Stomach smooth muscle (tissue), 2 donors: ENCODE results near the gene ANKFY1.
"Not testable (repeated sequence)": the region's sequence is repeated elsewhere in the genome, so short reads cannot be mapped to it uniquely, and the experiment has no call there.

Source experiments
- H3K27ac ChIP-seq: one replicate; pipeline ENCODE4 v1.7.0; 2013; ENCODE audit warnings: mild to moderate bottlenecking, low read length, inconsistent platforms
- H3K27me3 ChIP-seq, 2 donors: one replicate each; pipeline ENCODE4 v1.7.0; 2013; ENCODE audit warnings: low read length in 2 of 2; ENCODE audit not compliant: insufficient read depth in 2 of 2, control insufficient read depth in 1 of 2
- H3K36me3 ChIP-seq, 2 donors: one replicate each; pipeline ENCODE4 v1.7.0; 2013; ENCODE audit warnings: low read length in 2 of 2; ENCODE audit not compliant: control insufficient read depth in 2 of 2, insufficient read depth in 2 of 2
- H3K4me1 ChIP-seq: one replicate; pipeline ENCODE4 v1.7.0; 2013; ENCODE audit warnings: low read length; ENCODE audit not compliant: control insufficient read depth, insufficient read depth
- H3K4me3 ChIP-seq, 2 donors: one replicate each; pipeline ENCODE4 v1.7.0; 2013; ENCODE audit warnings: low read length in 2 of 2
- H3K9ac ChIP-seq, 2 donors: one replicate each; pipeline ENCODE4 v1.7.0; 2013; ENCODE audit warnings: low read length in 2 of 2, mild to moderate bottlenecking in 1 of 2
- H3K9me3 ChIP-seq, 2 donors: one replicate each; pipeline ENCODE4 v1.7.0; 2013; ENCODE audit warnings: low read length in 2 of 2; ENCODE audit not compliant: control insufficient read depth in 2 of 2
- donor health status: healthy.
- donor health status: Pancreatic carcinoma.

ANKFY1 gene

GRCh38 chr17:4258867-4259266 lies 4.9 kb downstream of the ANKFY1 start:
- H3K36me3 ChIP-seq: peaks cover 0 to 9% of the 10 kb centered on the region in 2 donors
- peaks cover 20% of the 10 kb centered on the region for H3K4me1 ChIP-seq
- no peak overlapping the region for H3K4me3 ChIP-seq
- H3K9ac ChIP-seq: no peak overlapping the region
- H3K27ac ChIP-seq: no peak overlapping the region
- H3K9me3 ChIP-seq: peaks cover 4 to 5% of the 10 kb centered on the region in 2 donors
- H3K27me3 ChIP-seq: no peaks in the 10 kb centered on the region

GRCh38 chr17:4256952-4257351 lies 6.8 kb downstream of the ANKFY1 start:
- no peak overlapping the region for H3K27ac ChIP-seq
- H3K27me3 ChIP-seq: no peaks in the 10 kb centered on the region
- no peak overlapping the region for H3K9ac ChIP-seq
- peaks cover 0 to 9% of the 10 kb centered on the region in 2 donors for H3K36me3 ChIP-seq
- H3K4me3 ChIP-seq: no peak overlapping the region
- H3K4me1 ChIP-seq: peaks cover 6% of the 10 kb centered on the region
- peaks cover 4 to 5% of the 10 kb centered on the region in 2 donors for H3K9me3 ChIP-seq

GRCh38 chr17:4255271-4255670 lies 8.5 kb downstream of the ANKFY1 start:
- not testable (repeated sequence) for H3K9me3 ChIP-seq, H3K36me3 ChIP-seq, H3K9ac ChIP-seq, H3K4me3 ChIP-seq, H3K27me3 ChIP-seq, H3K4me1 ChIP-seq, H3K27ac ChIP-seq

GRCh38 chr17:4250887-4251286 lies 12.9 kb downstream of the ANKFY1 start:
- Histone ChIP-seq H3K4me3 (no peak overlapping the region), H3K36me3 (peaks cover 0 to 9% of the 10 kb centered on the region in 2 donors), H3K4me1 (peaks cover 26% of the 10 kb centered on the region), H3K27me3 (no peaks in the 10 kb centered on the region), H3K27ac (no peak overlapping the region), H3K9me3 (no peaks in the 10 kb centered on the region), H3K9ac (no peak overlapping the region)

- Histone ChIP-seq H3K4me1 (peaks cover 29% of the 10 kb centered on the region), H3K27me3 (no peaks in the 10 kb centered on the region), H3K36me3 (peaks cover 0 to 9% of the 10 kb centered on the region in 2 donors), H3K4me3 (no peak overlapping the region), H3K9me3 (no peaks in the 10 kb centered on the region), H3K27ac (peak overlapping the region; percentile 31), H3K9ac (peak overlapping the region in 1 of 2 donors; percentile 47)
These were observed 14.2 kb downstream of the ANKFY1 start for GRCh38 chr17:4249452-4250029.

- no peak overlapping the region for H3K27ac ChIP-seq
- no peaks in the 10 kb centered on the region for H3K27me3 ChIP-seq
- H3K4me1 ChIP-seq: peaks cover 29% of the 10 kb centered on the region
- H3K9ac ChIP-seq: no peak overlapping the region
- H3K36me3 ChIP-seq: peaks cover 0 to 9% of the 10 kb centered on the region in 2 donors
- H3K4me3 ChIP-seq: no peak overlapping the region
- H3K9me3 ChIP-seq: no peaks in the 10 kb centered on the region
These were observed 15.1 kb downstream of the ANKFY1 start for GRCh38 chr17:4248504-4249277.

- Histone ChIP-seq H3K4me3 (peak overlapping the region in 1 of 2 donors; percentile 1), H3K9ac (no peak overlapping the region), H3K4me1 (peaks cover 29% of the 10 kb centered on the region), H3K27ac (no peak overlapping the region), H3K27me3 (no peaks in the 10 kb centered on the region), H3K9me3 (no peaks in the 10 kb centered on the region), H3K36me3 (peaks cover 0 to 9% of the 10 kb centered on the region in 2 donors)
These were observed 15.8 kb downstream of the ANKFY1 start for GRCh38 chr17:4247971-4248388.

GRCh38 chr17:4247361-4247970 lies 16.3 kb downstream of the ANKFY1 start:
- Histone ChIP-seq H3K9ac (peak overlapping the region in 1 of 2 donors; percentile 10), H3K4me1 (peaks cover 29% of the 10 kb centered on the region)

GRCh38 chr17:4246674-4247073 lies 17.1 kb downstream of the ANKFY1 start:
- H3K9ac ChIP-seq: no peak overlapping the region
- H3K36me3 ChIP-seq: peaks cover under 1 to 14% of the 10 kb centered on the region in 2 donors
- peaks cover 29% of the 10 kb centered on the region for H3K4me1 ChIP-seq
- no peaks in the 10 kb centered on the region for H3K27me3 ChIP-seq
- H3K9me3 ChIP-seq: no peaks in the 10 kb centered on the region
- no peak overlapping the region for H3K27ac ChIP-seq
- no peak overlapping the region for H3K4me3 ChIP-seq

More at GRCh38 chr17:4247361-4247970, 16.3 kb downstream of the ANKFY1 start:
- Histone ChIP-seq H3K4me3 (peak overlapping the region in 1 of 2 donors; percentile 1), H3K9me3 (no peaks in the 10 kb centered on the region), H3K27ac (no peak overlapping the region), H3K27me3 (no peaks in the 10 kb centered on the region), H3K36me3 (peaks cover 0 to 9% of the 10 kb centered on the region in 2 donors)

GRCh38 chr17:4241535-4241934 lies 22.2 kb downstream of the ANKFY1 start:
- Histone ChIP-seq H3K27me3 (no peaks in the 10 kb centered on the region), H3K4me1 (peaks cover 10% of the 10 kb centered on the region), H3K9me3 (no peaks in the 10 kb centered on the region), H3K27ac (no peak overlapping the region), H3K36me3 (peaks cover 17 to 20% of the 10 kb centered on the region in 2 donors), H3K9ac (no peak overlapping the region), H3K4me3 (no peak overlapping the region)
